Head of caudate nucleus (tissue), 42 donors: ENCODE results near the gene AGA.

Experiments used
- DNase-seq, 42 donors: peaks; one replicate each; pipeline versions ENCODE4 v3.0.0 to v3.0.0-alpha.2; 2020 to 2021; ENCODE audit warnings: mixed read lengths in 7 of 42
- intact Hi-C: fragments of 100-400 bp; cut with DNase I; formaldehyde crosslinking; loops from one replicate; pipeline ENCODE4 v1.15.0; 2022

Gene AGA

DNA sequence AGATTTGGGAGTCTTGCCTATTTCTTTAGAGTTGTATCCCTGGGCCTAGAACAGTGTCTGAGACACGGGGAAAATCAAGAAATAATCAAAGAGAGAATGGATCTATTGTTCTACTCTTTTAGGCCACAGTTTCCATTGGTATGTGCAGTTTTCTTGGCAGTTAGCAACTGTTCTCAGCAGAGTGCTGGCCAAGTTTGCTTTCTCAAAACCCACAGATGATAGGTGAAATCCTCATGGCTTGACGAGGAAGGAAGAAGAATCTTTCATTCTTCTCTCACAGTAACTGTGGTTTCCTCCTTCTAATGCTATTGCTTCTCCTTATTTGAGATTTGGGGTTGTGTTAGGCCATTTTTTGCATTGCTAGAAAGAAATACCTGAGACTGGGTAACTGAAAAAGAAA, 42.2 kb downstream of the AGA start:
- intact Hi-C loops, result no loop called here

GRCh38 chr4:177396352-177396751, 45.9 kb downstream of the AGA start:
- no peak for DNase-seq
- intact Hi-C loops, result no loop called here

More for the DNA sequence above, 42.2 kb downstream of the AGA start:
- no peak for DNase-seq

GRCh38 chr4:177393236-177393635, 49.0 kb downstream of the AGA start:
- DNase-seq, result no peak
- intact Hi-C loops, result no loop called here

- DNase-seq, result peak in 1 of 42 donors; percentile 12
- intact Hi-C loops, result no loop called here
These were observed 50.3 kb downstream of the AGA start for GRCh38 chr4:177391953-177392352.

- DNase-seq, result no peak
- intact Hi-C loops, result no loop called here
These were observed 51.0 kb downstream of the AGA start for GRCh38 chr4:177391287-177391686.

DNA sequence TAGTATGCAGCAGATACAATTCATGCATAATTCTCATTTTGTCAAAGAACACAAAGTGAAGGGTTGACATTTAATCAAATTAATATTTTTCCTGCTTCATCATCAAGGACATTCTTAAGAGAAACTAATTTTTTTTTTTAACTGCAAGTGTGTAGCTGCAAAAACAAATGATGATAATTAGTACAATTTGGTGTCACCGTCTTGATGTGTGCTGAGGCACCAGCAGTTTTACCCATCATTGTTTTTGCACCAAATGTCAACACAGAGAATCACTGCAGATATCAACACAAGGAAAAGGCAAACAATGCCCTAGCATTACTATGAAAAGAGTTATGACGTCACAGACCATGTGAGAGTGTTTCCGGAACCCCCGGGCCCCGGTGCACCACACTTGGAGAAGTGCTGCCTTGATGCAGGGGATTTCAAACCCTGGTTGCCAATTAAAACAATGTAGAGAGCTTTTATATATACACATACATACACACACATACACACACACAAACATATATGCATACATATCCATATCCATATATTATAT, 55.9 kb downstream of the AGA start:
- no peak for DNase-seq
- intact Hi-C loops, result no loop called here

DNA sequence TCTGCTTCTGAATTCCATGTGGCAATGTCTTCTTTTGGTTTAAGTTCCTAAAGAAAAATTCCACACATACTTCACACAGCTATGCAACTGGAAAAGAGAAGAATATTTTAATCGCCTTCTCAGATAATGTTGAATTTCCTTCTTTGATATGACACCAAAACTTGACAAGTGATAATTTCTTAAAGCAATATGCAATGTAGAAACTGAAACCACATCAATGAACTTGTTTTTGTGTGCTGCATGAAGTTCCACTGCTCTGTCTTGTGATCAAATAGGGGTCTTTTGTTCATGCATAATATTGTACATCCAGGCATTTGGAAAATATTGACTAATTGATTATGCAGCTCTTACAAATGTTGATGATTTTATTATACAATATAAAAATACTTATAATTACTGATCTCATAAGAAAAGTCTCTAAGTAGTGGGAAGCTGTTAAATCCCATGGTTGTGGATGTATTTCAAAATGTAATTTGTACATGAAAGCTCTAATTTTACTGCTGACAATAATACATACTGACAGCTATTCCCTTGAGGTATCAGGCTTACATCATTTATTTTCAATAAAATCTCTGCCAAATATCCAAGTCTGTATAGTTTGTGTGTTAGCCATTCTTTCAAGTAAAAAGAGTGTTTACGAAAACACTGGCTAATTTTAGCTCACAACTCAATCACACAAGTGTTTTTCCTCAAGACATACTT, 56.5 kb downstream of the AGA start:
- intact Hi-C loops, result no loop called here
- no peak for DNase-seq

GRCh38 chr4:177384856-177385397, 57.3 kb downstream of the AGA start:
- intact Hi-C loops, result no loop called here
- no peak for DNase-seq

GRCh38 chr4:177381762-177382310, 60.4 kb downstream of the AGA start:
- intact Hi-C loops, result no loop called here
- no peak for DNase-seq
